K562 (cell line): ENCODE measurements around the gene POMZP3. TPM values are rescaled to one million over a fixed set of nuclear protein-coding genes. Genes with fewer than 3 reads are reported as not detected.
A peak's percentile ranks its signal among the peaks of the same experiment; 100 is the strongest.
"Not testable (repeated sequence)": the region's sequence is repeated elsewhere in the genome, so short reads cannot be mapped to it uniquely, and the experiment has no call there.

Experiments
- ATF1 ChIP-seq, 2 experiments: fragments of 450-650 bp in 1 of 2; IDR thresholded peaks; 2 replicates each; pipeline ENCODE4 v1.6.1; 2016; ENCODE audit warnings: missing compliant biosample characterization in 1 of 2, missing genetic modification characterization in 1 of 2
- GABPB1 ChIP-seq: sonication (generic); formaldehyde crosslinking; IDR thresholded peaks from 2 replicates; pipeline ENCODE4 v1.8.0; 2022; ENCODE audit warnings: mild to moderate bottlenecking, missing genetic modification reagents
- ILF3 ChIP-seq: fragments of 450-650 bp; IDR thresholded peaks from 2 replicates; pipeline ENCODE4 v1.6.1; 2018; ENCODE audit warnings: antibody characterized with exemption, mild to moderate bottlenecking, moderate library complexity, borderline replicate concordance
- KDM2B ChIP-seq: fragments of 250-450 bp; sonication (Bioruptor Pico); IDR thresholded peaks from 2 replicates; pipeline ENCODE4 v1.8.0; 2021; ENCODE audit warnings: mild to moderate bottlenecking, moderate library complexity
- L3MBTL2 ChIP-seq: fragments of 450-650 bp; IDR thresholded peaks from 2 replicates; pipeline ENCODE4 v1.6.1; 2016; ENCODE audit warnings: mild to moderate bottlenecking, moderate library complexity
- MAZ ChIP-seq, 2 experiments: fragments of 450-650 bp in 1 of 2; sonication (generic) in 1 of 2; formaldehyde crosslinking; IDR thresholded peaks in 1 of 2; conservative IDR thresholded peaks in 1 of 2; 2 replicates each; pipeline versions ENCODE4 v1.4.0 to v1.5.0; 2020; ENCODE audit warnings: mild to moderate bottlenecking in 1 of 2, missing genetic modification reagents in 1 of 2
- MXD1 ChIP-seq: fragments of 250-450 bp; sonication (Bioruptor Pico); IDR thresholded peaks from 2 replicates; pipeline ENCODE4 v1.8.0; 2021; ENCODE audit warnings: borderline replicate concordance, mild to moderate bottlenecking, moderate library complexity; ENCODE audit not compliant: poor library complexity, severe bottlenecking
- NONO ChIP-seq, 2 experiments: fragments of 200-400 bp in 1 of 2; fragments of 450-650 bp in 1 of 2; formaldehyde crosslinking in 1 of 2; IDR thresholded peaks; 2 replicates each; pipeline ENCODE4 v1.6.1; 2017; ENCODE audit warnings: low read depth in 2 of 2, mild to moderate bottlenecking in 2 of 2, moderate library complexity in 2 of 2, low read length in 1 of 2
- REST ChIP-seq, 2 experiments: fragments of 450-650 bp; formaldehyde crosslinking in 1 of 2; IDR thresholded peaks; 2 replicates each; pipeline versions ENCODE4 v1.4.0 to v1.6.1; 2014 to 2020; ENCODE audit warnings: mild to moderate bottlenecking in 2 of 2, borderline replicate concordance in 1 of 2, low read depth in 1 of 2
- SMAD4 ChIP-seq: fragments of 250-450 bp; sonication (Bioruptor Pico); conservative IDR thresholded peaks from 2 replicates; pipeline ENCODE4 v1.8.0; 2021; ENCODE audit warnings: inconsistent platforms, mild to moderate bottlenecking, moderate library complexity
- TEAD1 ChIP-seq, 2 experiments: fragments of 450-650 bp in 1 of 2; sonication (generic) in 1 of 2; formaldehyde crosslinking; IDR thresholded peaks; 2 replicates each; pipeline versions ENCODE4 v1.4.0 to v1.8.0; 2020 to 2022; ENCODE audit warnings: mild to moderate bottlenecking in 2 of 2, missing genetic modification reagents in 1 of 2
- YY1 ChIP-seq, 3 experiments: IDR thresholded peaks; 2 replicates each; pipeline ENCODE4 v1.6.1; 2011; ENCODE audit warnings: low read length in 2 of 3, mild to moderate bottlenecking in 2 of 3, moderate library complexity in 2 of 3, borderline replicate concordance in 1 of 3, control low read depth in 1 of 3, low read depth in 1 of 3; ENCODE audit not compliant: insufficient read depth in 3 of 3, insufficient replicate concordance in 2 of 3, control insufficient read depth in 1 of 3, insufficient read length in 1 of 3; ENCODE audit errors: extremely low read depth in 1 of 3
- ZBTB9 ChIP-seq: fragments of 450-650 bp; formaldehyde crosslinking; IDR thresholded peaks from 2 replicates; pipeline ENCODE4 v1.4.0; 2020; ENCODE audit warnings: mild to moderate bottlenecking, moderate library complexity
- ZFX ChIP-seq: sonication (generic); formaldehyde crosslinking; IDR thresholded peaks from 2 replicates; pipeline ENCODE4 v1.8.0; 2022; ENCODE audit warnings: mild to moderate bottlenecking, missing genetic modification reagents, moderate library complexity
- polyA plus RNA-seq, 8 experiments: library from polyadenylated mRNA; depleted of rRNA in 4 of 8; stranded (reverse) in 5 of 8; unstranded in 3 of 8; fragments of >200 nt; fragmentation: Nextera tagmentation in 2 of 8; fragmentation: Illumina TruSeq in 1 of 8; extraction: Ambion mirVana in 2 of 8; extraction: Trizol in 1 of 8; gene quantifications; 2 replicates each; pipeline versions ENCODE4 v1.2.1 to v1.2.3, GENCODE V29; 2011 to 2014; ENCODE audit warnings: inconsistent platforms in 1 of 8, missing spikeins in 1 of 8
- total RNA-seq, 7 experiments: library from RNA; depleted of rRNA in 6 of 7; stranded (reverse); fragments of >200 nt in 6 of 7; fragmentation: Illumina TruSeq in 2 of 7; extraction: Trizol in 2 of 7; gene quantifications; 2 replicates each; pipeline versions ENCODE4 v1.2.1 to v1.2.3, GENCODE V29; 2011 to 2021; ENCODE audit warnings: low replicate concordance in 1 of 7

The POMZP3 gene
- total and polyA plus RNA-seq, 9 of the 15 experiments (the other 6 are each of a cell fraction or from before 2014, with no cell fraction given): 2.3 to 15.8 (median 4.0) TPM

- peak; percentile 19; the same call in 1 of the 2 replicates for TF ChIP-seq REST (IDR thresholded peaks at IDR 0.05; ENCODE audit: borderline replicate concordance)
- peak; percentile 84 for TF ChIP-seq REST (CRISPR knock-in tag; IDR thresholded peaks at IDR 0.05; ENCODE audit: low read depth)
- peak; percentile 48; the same call in 1 of the 2 replicates for TF ChIP-seq ILF3
- TF ChIP-seq MXD1 (CRISPR knock-in tag): peak; percentile 42
- not testable (repeated sequence) for TF ChIP-seq ATF1 (CRISPR knock-in tag; IDR thresholded peaks at IDR 0.05)
- TF ChIP-seq ATF1 (tag; IDR thresholded peaks at IDR 0.05): peak; percentile 97
- peak in 1 of 2 experiments; percentile 43; a peak in 1 of 4 replicates for TF ChIP-seq TEAD1 (CRISPR knock-in tag; IDR thresholded peaks at IDR 0.05)
- TF ChIP-seq KDM2B (CRISPR knock-in tag): peak; percentile 92
- peak; percentile 79; the same call in 1 of the 2 replicates for TF ChIP-seq ZBTB9
- TF ChIP-seq ZFX: peak; percentile 85
- TF ChIP-seq MAZ (CRISPR knock-in tag; conservative IDR thresholded peaks at IDR 0.05 in 1 of 2, IDR thresholded peaks at IDR 0.05 in 1 of 2): peak in 1 of 2 experiments; percentile 62; a peak in 2 of 4 replicates
- peak; percentile 80 for TF ChIP-seq SMAD4
- TF ChIP-seq NONO (IDR thresholded peaks at IDR 0.05; ENCODE audit: low read depth in 2 of 2, low read length in 1 of 2): peak; percentile 15 to 54; a peak in 1 of 4 replicates
- TF ChIP-seq L3MBTL2: peak; percentile 40; the same call in 1 of the 2 replicates
- TF ChIP-seq GABPB1: 0 out of 2 replicates have a peak, but pooled peaks have one; percentile 24
- TF ChIP-seq YY1 (IDR thresholded peaks at IDR 0.05; ENCODE audit: borderline replicate concordance in 1 of 3, control insufficient read depth in 1 of 3, extremely low read depth in 1 of 3, insufficient read depth in 3 of 3, insufficient read length in 1 of 3, insufficient replicate concordance in 2 of 3, low read depth in 1 of 3, low read length in 2 of 3): peak in 1 of 3 experiments; percentile 46
Measured at GRCh38 chr7:76626989-76627642, at the start of gene POMZP3 (continued).
